Hepatocyte (in vitro differentiated cells): ENCODE measurements around the gene TXNDC2. TPM values are rescaled to one million over a fixed set of nuclear protein-coding genes. Genes with fewer than 3 reads are reported as not detected.

Experiments
- DNase-seq: peaks from one replicate; pipeline ENCODE4 v3.0.0-alpha.2; 2016; ENCODE audit warnings: low spot score
- H2AFZ ChIP-seq: fragments of 200-600 bp; sonication (generic); 2 replicates; pipeline ENCODE4 v1.6.0; 2016; ENCODE audit warnings: antibody characterized with exemption, mild to moderate bottlenecking
- H3K27ac ChIP-seq: fragments of 200-600 bp; sonication (generic); 2 replicates; pipeline ENCODE4 v1.5.1; 2016; ENCODE audit warnings: mild to moderate bottlenecking
- H3K27me3 ChIP-seq: fragments of 200-600 bp; sonication (generic); 2 replicates; pipeline ENCODE4 v1.6.1; 2016
- H3K36me3 ChIP-seq: fragments of 200-600 bp; sonication (generic); replicated peaks from 2 replicates; pipeline ENCODE4 v1.5.1; 2016; ENCODE audit warnings: low read depth; ENCODE audit not compliant: insufficient read depth
- H3K4me1 ChIP-seq: fragments of 200-600 bp; sonication (generic); 2 replicates; pipeline ENCODE4 v1.5.1; 2016; ENCODE audit warnings: mild to moderate bottlenecking, moderate library complexity; ENCODE audit not compliant: insufficient read depth
- H3K4me2 ChIP-seq: fragments of 200-600 bp; sonication (generic); 2 replicates; pipeline ENCODE4 v1.6.0; 2016
- H3K4me3 ChIP-seq: fragments of 200-600 bp; sonication (generic); 2 replicates; pipeline ENCODE4 v1.5.1; 2016; ENCODE audit warnings: mild to moderate bottlenecking
- H3K79me2 ChIP-seq: fragments of 200-600 bp; sonication (generic); 2 replicates; pipeline ENCODE4 v1.6.0; 2017; ENCODE audit warnings: mild to moderate bottlenecking
- H3K9me2 ChIP-seq: fragments of 200-600 bp; sonication (generic); replicated peaks from 2 replicates; pipeline ENCODE4 v1.6.0; 2017; ENCODE audit warnings: mild to moderate bottlenecking; ENCODE audit not compliant: insufficient read depth
- H3K9me3 ChIP-seq: fragments of 200-600 bp; sonication (generic); 2 replicates; pipeline ENCODE4 v1.5.1; 2016; ENCODE audit warnings: low read depth, mild to moderate bottlenecking
- H4K20me1 ChIP-seq: fragments of 200-600 bp; sonication (generic); 2 replicates; pipeline ENCODE4 v1.6.0; 2016; ENCODE audit warnings: mild to moderate bottlenecking; ENCODE audit not compliant: insufficient read depth, poor library complexity, severe bottlenecking
- EZH2 ChIP-seq: fragments of 200-600 bp; sonication (generic); IDR thresholded peaks from 2 replicates; pipeline ENCODE4 v1.6.1; 2016; ENCODE audit warnings: antibody characterized with exemption, mild to moderate bottlenecking, borderline replicate concordance
- EZH2phosphoT487 ChIP-seq: fragments of 200-600 bp; sonication (generic); IDR thresholded peaks from one replicate; pipeline ENCODE4 v1.6.1; 2018; ENCODE audit warnings: antibody characterized with exemption, mild to moderate bottlenecking, low read depth, moderate library complexity; ENCODE audit not compliant: unreplicated experiment, severe bottlenecking
- WGBS: methylation state at CpG from one replicate; pipeline ENCODE4 v1.1.6; 2016; ENCODE audit warnings: low lambda C conversion rate; ENCODE audit errors: missing lambda C conversion rate; 5-methylcytosine and 5-hydroxymethylcytosine counted together
- polyA plus RNA-seq: library from polyadenylated mRNA; unstranded; fragments of >200 nt; fragmentation: Nextera tagmentation; extraction: Ambion mirVana; gene quantifications from 2 replicates; pipeline ENCODE4 v1.2.1, GENCODE V29; 2016
- total RNA-seq: library from RNA; depleted of rRNA; stranded (reverse); fragments of >200 nt; gene quantifications from 2 replicates; pipeline ENCODE4 v1.2.3, GENCODE V29; 2014
- TF ChIP-seq, protein P1 (sequence below): fragments of 200-600 bp; sonication (generic); IDR thresholded peaks from 2 replicates; pipeline ENCODE4 v1.5.1; 2016; ENCODE audit warnings: antibody characterized with exemption, mild to moderate bottlenecking; ENCODE audit not compliant: poor library complexity

The TXNDC2 gene
- total and polyA plus RNA-seq, 2 experiments from 2014 or later = 0.41 TPM; not detected in 1

DNA sequence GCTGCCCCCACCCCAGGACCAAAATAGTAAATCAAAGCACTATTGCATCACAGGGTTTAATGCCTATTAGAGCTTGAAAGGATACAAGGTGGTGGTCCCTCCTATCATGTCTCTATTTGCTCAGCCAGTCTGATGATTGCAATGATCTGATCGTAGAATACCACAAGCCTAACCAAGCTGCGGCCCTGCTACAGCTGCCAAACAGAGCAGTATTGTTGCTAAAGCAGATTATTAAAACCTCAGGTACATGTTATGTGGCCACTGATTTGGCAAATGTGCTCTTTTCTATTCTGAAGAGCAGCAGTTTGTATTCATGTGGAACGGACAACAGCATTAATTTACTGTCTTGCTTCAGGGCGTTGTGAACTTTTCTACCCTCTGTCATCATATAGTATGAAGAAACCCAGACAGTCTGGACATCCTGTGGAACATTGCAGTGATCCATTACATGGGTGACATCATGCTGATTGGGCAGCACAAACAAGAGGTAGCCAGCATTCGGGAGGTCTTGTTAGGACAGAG, 19.7 kb downstream of the TXNDC2 start:
- Histone ChIP-seq H3K4me3 (no peak overlapping the region), H2AFZ (no peak overlapping the region), H3K4me1 (no peaks in the 10 kb centered on the region), H3K27me3 (no peaks in the 10 kb centered on the region), H3K9me3 (no peaks in the 10 kb centered on the region), H3K27ac (no peak overlapping the region), H3K36me3 (no peaks in the 10 kb centered on the region), H3K4me2 (no peak overlapping the region), H3K79me2 (no peaks in the 10 kb centered on the region), H4K20me1 (no peaks in the 10 kb centered on the region), H3K9me2 (no peaks in the 10 kb centered on the region)
- peak; percentile 27 for DNase-seq
- TF ChIP-seq EZH2 (no peak), EZH2phosphoT487 (no peak)
- TF ChIP-seq, protein P1, sequence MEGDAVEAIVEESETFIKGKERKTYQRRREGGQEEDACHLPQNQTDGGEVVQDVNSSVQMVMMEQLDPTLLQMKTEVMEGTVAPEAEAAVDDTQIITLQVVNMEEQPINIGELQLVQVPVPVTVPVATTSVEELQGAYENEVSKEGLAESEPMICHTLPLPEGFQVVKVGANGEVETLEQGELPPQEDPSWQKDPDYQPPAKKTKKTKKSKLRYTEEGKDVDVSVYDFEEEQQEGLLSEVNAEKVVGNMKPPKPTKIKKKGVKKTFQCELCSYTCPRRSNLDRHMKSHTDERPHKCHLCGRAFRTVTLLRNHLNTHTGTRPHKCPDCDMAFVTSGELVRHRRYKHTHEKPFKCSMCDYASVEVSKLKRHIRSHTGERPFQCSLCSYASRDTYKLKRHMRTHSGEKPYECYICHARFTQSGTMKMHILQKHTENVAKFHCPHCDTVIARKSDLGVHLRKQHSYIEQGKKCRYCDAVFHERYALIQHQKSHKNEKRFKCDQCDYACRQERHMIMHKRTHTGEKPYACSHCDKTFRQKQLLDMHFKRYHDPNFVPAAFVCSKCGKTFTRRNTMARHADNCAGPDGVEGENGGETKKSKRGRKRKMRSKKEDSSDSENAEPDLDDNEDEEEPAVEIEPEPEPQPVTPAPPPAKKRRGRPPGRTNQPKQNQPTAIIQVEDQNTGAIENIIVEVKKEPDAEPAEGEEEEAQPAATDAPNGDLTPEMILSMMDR = no peak
- WGBS = 43% methylated on average over 5 of the region's 5 CpGs

DNA sequence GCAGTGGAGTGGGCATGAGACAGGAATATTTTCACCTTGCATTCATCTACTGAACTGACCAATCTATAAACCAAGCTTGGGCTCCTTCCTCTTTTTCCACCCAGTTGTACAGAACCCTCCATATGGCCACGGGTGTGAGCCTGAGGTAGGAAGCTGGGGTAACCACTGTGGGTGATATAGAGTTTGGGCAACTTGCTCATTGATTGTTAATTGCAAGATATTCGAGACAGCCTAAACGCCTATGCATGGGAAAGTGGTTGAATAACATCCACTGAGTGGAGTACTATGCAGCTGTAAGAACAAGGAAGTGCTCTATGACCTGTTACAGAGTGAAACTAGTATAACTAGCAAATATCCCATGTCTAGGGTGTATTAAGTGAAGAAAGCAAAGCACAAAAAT, 20.7 kb downstream of the TXNDC2 start:
- no peaks in the 10 kb centered on the region for H4K20me1 ChIP-seq
- H3K4me2 ChIP-seq = no peak overlapping the region
- H2AFZ ChIP-seq = no peak overlapping the region
- H3K4me3 ChIP-seq = no peak overlapping the region
- H3K9me3 ChIP-seq = no peaks in the 10 kb centered on the region
- H3K27me3 ChIP-seq = no peaks in the 10 kb centered on the region
- TF ChIP-seq EZH2 (no peak), EZH2phosphoT487 (no peak)
- TF ChIP-seq, protein P1 = no peak
- 93% methylated on average over 3 of the region's 3 CpGs for WGBS
- H3K79me2 ChIP-seq = no peaks in the 10 kb centered on the region
- no peaks in the 10 kb centered on the region for H3K4me1 ChIP-seq
- no peak overlapping the region for H3K27ac ChIP-seq
- no peak for DNase-seq
- H3K9me2 ChIP-seq = no peaks in the 10 kb centered on the region
- no peaks in the 10 kb centered on the region for H3K36me3 ChIP-seq

DNA sequence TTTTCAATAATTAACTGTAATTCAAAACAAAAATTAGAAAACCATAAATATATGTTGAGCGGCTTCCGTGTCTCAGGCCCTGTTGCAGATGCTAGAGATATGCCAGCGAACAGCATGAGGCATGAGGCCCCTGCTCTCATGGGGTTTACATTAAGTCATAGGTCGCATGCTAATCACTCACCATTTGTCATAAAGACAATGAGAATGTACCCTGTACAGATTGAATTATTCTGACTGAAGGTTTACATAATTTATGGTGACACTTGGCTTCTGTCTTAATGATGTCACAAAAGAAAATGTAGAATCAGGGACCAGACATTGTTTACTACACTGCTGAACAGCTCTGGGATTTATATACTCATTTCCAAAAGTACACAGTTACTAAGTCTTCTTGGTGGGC, 22.1 kb downstream of the TXNDC2 start:
- no peak for DNase-seq
- Histone ChIP-seq H3K36me3 (no peaks in the 10 kb centered on the region), H3K9me3 (no peaks in the 10 kb centered on the region), H3K27me3 (no peaks in the 10 kb centered on the region), H3K4me1 (no peaks in the 10 kb centered on the region), H4K20me1 (no peaks in the 10 kb centered on the region), H3K4me3 (no peak overlapping the region), H3K4me2 (no peak overlapping the region), H3K27ac (no peak overlapping the region), H3K79me2 (no peaks in the 10 kb centered on the region), H2AFZ (no peak overlapping the region), H3K9me2 (no peaks in the 10 kb centered on the region)
- no peak for TF ChIP-seq EZH2phosphoT487
- TF ChIP-seq EZH2 = no peak
- TF ChIP-seq, protein P1 = no peak
- 90% methylated on average over 4 of the region's 4 CpGs for whole genome bisulfite sequencing

DNA sequence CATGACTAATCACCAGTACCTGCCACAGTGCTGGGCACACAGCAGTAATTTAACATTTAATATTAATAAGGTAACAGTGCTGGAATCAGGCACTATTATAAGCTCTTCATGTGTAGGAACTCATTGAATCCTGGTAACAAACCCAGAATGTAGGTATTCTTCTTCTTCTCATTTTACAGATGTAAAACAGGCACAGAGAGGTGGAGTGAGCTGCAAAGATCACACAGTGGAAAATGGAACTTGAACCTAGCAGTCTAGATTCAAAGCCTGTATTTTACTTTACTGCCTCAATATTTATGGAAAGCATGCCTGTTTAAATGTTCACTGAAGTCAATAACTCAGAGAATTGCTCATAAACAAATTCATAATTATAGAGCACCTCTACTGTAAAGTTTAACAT, 24.3 kb downstream of the TXNDC2 start:
- H3K79me2 ChIP-seq = peaks cover 9% of the 10 kb centered on the region
- no peak for TF ChIP-seq EZH2phosphoT487
- TF ChIP-seq EZH2 = no peak
- TF ChIP-seq, protein P1 = no peak
- DNase-seq = no peak
- H3K9me3 ChIP-seq = no peaks in the 10 kb centered on the region
- no peaks in the 10 kb centered on the region for H3K27me3 ChIP-seq
- H3K4me2 ChIP-seq = no peak overlapping the region
- H3K4me1 ChIP-seq = no peaks in the 10 kb centered on the region
- H3K4me3 ChIP-seq = no peak overlapping the region
- no peak overlapping the region for H3K27ac ChIP-seq
- H3K36me3 ChIP-seq = no peaks in the 10 kb centered on the region
- no peak overlapping the region for H2AFZ ChIP-seq
- peaks cover 5% of the 10 kb centered on the region for H4K20me1 ChIP-seq
- H3K9me2 ChIP-seq = no peaks in the 10 kb centered on the region
